AML-193 (cell line): ENCODE data around the gene HDAC6.
"Not testable (repeated sequence)": the region's sequence is repeated elsewhere in the genome, so short reads cannot be mapped to it uniquely, and the experiment has no call there.

Experiments
- DNase-seq, 2 experiments: peaks; one replicate each; lab custom pipeline; 2025; lab: John Stamatoyannopoulos, UW

Gene HDAC6

DNA sequence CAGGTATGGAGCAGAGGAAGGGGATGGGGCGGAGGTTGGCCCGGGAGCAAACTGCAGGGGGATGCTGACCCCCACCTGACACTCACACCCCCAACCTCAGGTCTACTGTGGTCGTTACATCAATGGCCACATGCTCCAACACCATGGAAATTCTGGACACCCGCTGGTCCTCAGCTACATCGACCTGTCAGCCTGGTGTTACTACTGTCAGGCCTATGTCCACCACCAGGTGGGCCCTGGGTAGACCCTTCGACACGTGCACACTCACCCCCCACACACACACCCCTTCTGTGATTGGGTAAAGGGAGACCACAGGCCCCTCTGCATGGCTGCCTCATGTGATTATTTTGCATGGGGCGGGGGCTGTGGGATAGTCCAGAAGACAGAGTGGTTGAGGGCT lies 22.2 kb downstream of the HDAC6 start:
- no peak for DNase-seq

DNA sequence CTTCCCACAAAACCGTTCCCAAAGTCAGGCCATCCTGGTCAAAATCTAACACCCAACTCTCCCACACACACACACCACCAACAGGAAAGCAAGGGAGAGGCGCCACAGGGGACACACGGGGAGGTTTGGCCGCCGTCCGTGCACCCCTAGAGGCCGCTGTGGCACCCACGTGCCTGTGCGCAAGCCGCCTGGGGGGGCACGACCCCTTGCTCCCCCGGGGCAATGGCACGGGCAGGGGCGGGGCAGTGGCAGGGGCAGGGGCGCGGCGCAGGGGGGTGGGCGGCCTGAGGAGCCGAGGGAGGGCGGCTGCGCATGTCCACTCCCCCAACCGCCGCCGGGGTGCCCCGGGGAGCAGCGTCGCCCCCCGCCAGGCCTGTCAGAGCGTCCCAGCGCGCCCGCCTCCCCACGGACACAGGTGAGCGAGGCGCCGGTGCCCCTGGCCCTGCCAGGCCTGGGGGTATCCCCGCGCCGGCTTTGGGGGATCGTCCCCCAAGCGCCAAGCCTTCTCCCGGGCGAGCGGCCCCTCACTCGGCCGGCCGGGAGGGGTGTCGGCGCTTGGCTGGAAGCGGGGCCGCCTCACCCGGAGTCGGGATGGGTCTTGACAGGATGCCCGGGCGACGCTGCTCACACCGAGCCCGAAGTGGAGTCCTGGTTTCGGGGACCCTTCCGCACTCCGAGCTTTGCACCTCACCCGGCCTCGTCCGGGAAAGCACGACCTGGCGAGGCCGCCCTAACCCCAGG lies 24.4 kb downstream of the HDAC6 start, which contains the start of gene ERAS:
Gene ERAS, plus strand, starts transcription at position 379 of the 741 bp plus-strand sequence. CDS start 2,611 bp downstream, outside the sequence.
- no peak for DNase-seq

DNA sequence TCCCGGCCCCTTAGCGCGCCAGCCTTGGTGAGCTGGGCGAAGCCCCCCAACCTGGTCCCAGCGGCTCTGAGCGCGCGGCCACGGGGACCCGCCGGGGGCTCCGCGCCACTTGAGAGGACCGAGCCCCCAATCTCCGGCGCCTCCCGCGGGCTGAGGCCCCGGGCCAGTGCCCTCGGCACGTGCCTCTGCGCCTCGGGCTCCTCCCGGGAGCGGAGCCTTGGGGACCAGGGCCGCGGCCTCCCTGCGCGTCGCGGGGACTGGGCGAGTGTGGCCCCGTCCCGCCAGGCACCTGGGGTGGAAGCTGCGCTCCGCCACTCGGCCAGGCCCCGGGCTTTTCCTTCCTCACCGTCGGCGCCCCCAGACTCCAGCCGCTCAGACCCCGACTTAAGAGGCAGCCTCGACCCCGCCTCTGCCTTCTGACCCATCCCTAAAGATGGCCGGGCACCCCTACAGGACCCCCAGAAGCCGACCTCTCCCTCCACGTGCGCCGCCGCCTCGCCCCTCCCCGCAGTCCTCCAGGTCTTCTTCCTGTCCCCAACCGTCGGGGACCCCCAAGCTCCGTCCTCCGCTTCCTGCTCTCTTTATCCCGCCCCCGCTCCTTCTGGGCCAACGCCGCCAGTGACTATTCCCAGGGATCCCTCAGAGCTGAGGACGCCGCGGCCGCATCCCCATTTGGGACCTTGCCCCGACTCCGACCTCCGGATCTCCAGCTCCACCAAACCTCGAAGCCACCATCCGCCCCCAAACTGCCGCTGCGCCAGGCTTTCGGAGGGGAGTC lies 25.2 kb downstream of the HDAC6 start:
- no peak for DNase-seq

DNA sequence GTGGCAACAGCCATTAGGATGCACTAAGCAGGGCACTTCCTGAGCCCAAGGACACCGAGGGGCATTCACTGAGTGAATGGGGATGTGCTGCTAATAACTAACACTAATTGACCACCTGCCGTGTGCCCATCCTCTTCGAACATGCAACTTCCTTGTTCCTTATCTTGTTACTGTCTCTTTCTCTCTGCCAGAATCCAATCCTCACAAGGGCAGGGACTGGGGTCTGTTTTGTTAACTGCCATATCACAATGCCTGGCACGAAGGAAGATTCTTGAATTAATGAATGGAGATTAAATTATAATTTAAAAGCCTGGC lies 25.7 kb downstream of the HDAC6 start:
- no peak for DNase-seq

DNA sequence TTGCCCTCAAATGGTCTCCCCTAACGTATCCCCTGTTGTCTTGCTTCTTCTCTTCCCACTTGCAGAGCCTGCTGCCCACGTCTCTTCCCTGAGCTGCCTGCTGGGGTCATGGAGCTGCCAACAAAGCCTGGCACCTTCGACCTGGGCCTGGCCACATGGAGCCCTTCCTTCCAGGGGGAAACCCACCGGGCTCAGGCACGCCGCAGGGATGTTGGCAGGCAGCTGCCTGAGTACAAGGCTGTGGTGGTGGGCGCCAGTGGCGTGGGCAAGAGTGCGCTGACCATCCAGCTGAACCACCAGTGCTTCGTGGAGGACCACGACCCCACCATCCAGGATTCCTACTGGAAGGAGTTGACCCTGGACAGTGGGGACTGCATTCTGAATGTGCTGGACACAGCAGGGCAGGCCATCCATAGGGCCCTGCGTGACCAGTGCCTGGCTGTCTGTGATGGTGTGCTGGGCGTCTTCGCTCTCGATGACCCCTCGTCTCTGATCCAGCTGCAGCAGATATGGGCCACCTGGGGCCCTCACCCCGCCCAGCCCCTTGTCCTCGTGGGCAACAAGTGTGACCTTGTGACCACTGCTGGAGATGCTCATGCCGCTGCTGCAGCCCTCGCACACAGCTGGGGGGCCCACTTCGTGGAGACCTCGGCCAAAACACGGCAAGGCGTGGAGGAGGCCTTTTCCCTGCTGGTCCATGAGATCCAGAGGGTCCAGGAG lies 27.3 kb downstream of the HDAC6 start:
- DNase-seq = no peak

- no peak for DNase-seq
These were observed 29.5 kb downstream of the HDAC6 start for GRCh38 chrX:48831136-48831908.

DNA sequence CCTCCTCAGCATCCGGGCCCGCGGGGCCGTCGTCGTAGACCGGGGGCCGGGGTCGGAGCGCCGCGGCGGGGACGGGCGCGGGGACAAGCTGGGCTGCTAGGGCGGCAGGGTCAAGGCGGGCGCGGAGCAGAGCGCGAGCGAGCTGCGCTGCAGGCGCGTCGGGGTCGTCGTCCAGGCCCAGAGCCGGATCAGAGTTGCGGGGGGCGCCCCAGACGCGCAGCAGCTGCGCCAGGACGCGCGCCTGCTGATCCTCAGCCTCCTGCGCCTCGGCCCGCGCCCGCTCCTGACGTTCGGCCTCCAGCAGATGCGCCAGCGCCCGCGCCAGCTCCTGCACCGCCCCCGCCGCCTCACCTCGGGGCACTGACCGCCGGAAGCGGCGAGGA lies 30.0 kb downstream of the HDAC6 start:
- DNase-seq = no peak

DNA sequence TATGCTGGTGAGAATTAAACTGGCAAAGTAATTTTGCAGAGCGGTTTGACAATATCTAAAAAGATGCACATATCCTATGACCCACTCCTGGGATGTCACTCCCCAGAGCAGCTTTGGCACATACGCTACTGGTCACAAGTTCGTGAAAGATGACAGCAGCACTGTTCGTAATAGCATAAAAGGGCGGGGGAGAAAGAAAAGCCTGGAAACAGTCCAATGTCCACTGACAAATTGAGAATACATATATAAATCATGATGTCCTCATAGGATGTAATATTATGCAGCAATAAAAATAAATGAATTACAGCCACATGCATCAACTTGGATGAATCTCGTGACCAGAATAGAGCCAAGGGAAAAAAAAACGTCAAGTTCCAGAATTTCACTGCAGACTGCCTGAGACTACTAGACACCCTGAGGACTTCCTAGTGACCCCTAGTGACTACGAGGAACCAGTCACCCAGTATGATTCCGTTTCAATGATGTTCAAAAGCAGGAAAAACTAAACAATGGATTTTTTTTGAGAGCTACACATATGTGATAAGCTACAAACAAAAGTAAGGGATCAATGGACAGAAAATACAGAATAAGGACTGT lies 31.8 kb downstream of the HDAC6 start:
- DNase-seq = no peak

GRCh38 chrX:48834383-48834709 lies 32.5 kb downstream of the HDAC6 start:
- no peak for DNase-seq

- no peak for DNase-seq
These were observed 33.9 kb downstream of the HDAC6 start, which contains the start of gene PCSK1N for GRCh38 chrX:48835524-48836329. Gene PCSK1N, minus strand, starts transcription at chrX:48835610. Its CDS starts 78 bp downstream, at chrX:48835532.

GRCh38 chrX:48839686-48840085 lies 37.8 kb downstream of the HDAC6 start:
- no peak for DNase-seq

- DNase-seq = no peak
These were observed 47.0 kb downstream of the HDAC6 start for GRCh38 chrX:48848847-48849246.

DNA sequence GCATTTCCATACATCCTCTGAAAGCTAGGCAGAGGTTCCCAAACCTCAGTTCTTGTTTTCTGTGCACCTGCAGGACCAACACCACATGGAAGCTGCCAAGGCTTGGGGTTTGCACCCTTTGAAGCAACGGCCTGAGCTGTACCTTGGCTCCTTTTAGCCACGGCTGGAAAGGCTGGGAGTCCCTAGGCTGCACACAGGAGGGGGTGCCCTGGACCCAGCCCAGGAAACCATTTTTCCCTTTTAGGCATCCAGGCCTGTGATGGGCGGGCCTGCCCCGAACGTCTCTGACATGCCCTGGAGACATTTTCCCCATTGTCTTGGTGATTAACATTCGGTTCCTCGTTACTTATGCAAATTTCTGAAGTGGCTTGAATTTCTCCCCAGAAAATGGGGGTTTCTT lies 51.0 kb downstream of the HDAC6 start:
- no peak for DNase-seq

DNA sequence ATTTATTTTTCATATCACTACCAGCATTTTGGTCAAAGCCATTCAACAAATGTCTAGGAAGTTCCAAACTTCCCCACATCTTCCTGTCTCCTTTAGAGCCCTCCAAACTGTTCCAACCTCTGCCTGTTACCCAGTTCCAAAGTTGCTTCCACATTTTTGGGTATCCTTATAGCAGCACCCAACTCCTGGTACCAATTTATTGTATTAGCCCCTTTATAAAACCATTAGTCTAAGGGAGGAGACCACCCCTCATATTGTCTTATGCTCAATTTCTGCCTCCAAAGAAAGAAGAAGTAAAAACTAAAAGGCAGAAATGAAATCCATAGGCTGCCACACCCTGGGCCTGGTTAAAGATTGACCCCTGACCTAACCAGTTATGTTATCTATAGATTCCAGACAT lies 51.6 kb downstream of the HDAC6 start:
- DNase-seq = not testable (repeated sequence)

DNA sequence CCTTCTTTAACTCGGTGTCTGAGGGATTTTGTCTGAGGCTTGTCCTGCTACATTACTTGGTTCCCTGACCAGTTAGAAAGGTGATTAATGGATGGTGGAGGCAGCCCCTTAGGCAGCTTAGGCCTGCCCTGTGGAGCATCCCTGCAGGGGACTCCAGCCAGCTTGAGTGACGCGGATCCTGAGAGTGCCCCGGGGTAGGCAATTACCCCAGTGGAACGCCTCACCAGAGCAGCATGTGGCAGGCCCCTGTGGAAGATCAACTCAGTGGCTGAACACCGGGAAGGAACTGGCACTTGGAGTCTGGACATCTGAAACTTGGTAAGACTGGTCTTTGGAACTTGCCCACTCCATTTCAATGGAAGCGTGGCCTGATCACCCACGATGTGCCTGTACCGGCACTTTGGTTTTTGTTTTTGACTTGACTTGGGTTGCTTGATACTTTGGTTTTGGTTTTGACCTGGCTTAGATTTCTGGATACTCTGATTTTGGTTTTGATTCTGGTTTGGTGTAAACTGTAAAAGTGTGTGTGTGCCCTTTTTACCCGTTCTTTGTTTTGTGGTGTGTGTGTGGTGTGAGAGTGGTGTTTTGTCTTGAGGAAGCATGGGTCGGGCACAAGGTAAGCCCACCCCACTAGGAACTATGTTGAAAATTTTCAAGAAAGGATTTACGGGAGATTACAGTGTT lies 52.4 kb downstream of the HDAC6 start:
- DNase-seq = not testable (repeated sequence)

DNA sequence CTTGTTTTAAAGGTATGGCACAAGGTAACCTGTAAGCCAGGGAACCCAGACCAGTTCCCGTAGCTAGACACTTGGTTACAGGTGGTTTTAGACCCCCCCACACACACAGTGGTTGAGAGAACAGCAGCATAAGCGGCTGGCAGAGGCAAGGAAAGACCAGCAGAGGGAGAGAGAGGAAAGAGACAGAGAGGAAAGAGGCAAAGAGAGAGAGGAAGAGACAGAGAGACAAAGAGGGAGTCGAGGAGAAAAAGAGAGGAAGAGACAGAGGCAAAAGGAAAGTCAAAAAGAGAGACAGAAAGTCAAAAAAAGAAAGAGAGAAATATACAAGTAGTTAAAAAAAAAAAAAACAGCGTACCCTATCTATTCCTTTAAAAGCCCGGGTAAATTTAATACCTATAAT lies 53.0 kb downstream of the HDAC6 start:
- DNase-seq = peak in 1 of 2 experiments; percentile 1

- DNase-seq = no peak
These were observed 62.3 kb downstream of the HDAC6 start for GRCh38 chrX:48864210-48864609.

- not testable (repeated sequence) for DNase-seq
These were observed 70.2 kb downstream of the HDAC6 start for GRCh38 chrX:48872017-48872416.
